Measurements from ENCODE around the gene PDE8A.

DNA sequence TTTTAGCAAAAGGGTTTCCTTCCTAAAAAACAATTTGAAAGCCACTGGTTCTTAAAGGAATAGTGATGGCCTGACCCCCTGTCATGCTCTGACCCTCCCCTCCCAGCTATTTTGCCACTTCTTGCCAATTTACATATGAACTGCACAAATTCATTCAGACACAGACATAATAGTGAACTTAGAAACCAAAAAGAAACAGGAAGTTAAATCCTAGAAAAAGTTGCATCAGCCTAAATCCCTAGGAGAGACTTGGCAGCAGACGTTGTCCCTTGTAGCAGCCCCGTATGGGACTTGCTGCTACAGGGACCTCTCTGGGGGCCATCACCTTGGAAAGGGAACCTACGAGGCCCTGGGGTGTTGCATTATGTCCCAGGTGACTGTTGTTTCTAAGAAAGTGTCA, 14.3 kb upstream of the PDE8A start:
- TF ChIP-seq, protein P1, sequence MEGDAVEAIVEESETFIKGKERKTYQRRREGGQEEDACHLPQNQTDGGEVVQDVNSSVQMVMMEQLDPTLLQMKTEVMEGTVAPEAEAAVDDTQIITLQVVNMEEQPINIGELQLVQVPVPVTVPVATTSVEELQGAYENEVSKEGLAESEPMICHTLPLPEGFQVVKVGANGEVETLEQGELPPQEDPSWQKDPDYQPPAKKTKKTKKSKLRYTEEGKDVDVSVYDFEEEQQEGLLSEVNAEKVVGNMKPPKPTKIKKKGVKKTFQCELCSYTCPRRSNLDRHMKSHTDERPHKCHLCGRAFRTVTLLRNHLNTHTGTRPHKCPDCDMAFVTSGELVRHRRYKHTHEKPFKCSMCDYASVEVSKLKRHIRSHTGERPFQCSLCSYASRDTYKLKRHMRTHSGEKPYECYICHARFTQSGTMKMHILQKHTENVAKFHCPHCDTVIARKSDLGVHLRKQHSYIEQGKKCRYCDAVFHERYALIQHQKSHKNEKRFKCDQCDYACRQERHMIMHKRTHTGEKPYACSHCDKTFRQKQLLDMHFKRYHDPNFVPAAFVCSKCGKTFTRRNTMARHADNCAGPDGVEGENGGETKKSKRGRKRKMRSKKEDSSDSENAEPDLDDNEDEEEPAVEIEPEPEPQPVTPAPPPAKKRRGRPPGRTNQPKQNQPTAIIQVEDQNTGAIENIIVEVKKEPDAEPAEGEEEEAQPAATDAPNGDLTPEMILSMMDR (IDR thresholded peaks at IDR 0.05; ENCODE audit: low read length), result no peak
- no peak for TF ChIP-seq EZH2 (optimal IDR thresholded peaks at IDR 0.05; ENCODE audit: low read depth, low read length)
- no peak for TF ChIP-seq EZH2phosphoT487 (IDR thresholded peaks at IDR 0.05; ENCODE audit: low read length)
